Measurements from ENCODE around the gene PCK2.
A peak's percentile ranks its signal among the peaks of the same experiment; 100 is the strongest.
"Not testable (repeated sequence)": the region's sequence is repeated elsewhere in the genome, so short reads cannot be mapped to it uniquely, and the experiment has no call there.

PCK2 gene

DNA sequence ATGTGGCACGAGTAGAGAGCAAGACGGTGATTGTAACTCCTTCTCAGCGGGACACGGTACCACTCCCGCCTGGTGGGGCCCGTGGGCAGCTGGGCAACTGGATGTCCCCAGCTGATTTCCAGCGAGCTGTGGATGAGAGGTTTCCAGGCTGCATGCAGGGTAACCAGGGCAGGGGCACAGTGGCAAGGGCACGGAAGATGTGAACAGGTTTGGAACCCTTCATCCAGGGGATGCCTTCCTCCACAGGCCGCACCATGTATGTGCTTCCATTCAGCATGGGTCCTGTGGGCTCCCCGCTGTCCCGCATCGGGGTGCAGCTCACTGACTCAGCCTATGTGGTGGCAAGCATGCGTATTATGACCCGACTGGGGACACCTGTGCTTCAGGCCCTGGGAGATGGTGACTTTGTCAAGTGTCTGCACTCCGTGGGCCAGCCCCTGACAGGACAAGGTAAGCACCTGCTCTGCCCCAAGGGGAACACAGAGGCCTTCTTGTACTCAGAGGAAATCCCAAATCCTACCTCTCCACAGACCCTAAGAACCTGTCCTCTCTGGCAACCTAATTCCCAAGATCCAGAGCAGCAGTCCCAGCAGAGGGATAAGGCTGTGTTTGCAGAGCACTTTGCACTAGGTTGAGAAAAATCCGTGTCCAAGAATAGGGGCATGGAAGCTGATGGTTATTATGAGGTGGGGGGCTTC is 4.3 kb downstream of the PCK2 start:
- no peak for DNase-seq

DNA sequence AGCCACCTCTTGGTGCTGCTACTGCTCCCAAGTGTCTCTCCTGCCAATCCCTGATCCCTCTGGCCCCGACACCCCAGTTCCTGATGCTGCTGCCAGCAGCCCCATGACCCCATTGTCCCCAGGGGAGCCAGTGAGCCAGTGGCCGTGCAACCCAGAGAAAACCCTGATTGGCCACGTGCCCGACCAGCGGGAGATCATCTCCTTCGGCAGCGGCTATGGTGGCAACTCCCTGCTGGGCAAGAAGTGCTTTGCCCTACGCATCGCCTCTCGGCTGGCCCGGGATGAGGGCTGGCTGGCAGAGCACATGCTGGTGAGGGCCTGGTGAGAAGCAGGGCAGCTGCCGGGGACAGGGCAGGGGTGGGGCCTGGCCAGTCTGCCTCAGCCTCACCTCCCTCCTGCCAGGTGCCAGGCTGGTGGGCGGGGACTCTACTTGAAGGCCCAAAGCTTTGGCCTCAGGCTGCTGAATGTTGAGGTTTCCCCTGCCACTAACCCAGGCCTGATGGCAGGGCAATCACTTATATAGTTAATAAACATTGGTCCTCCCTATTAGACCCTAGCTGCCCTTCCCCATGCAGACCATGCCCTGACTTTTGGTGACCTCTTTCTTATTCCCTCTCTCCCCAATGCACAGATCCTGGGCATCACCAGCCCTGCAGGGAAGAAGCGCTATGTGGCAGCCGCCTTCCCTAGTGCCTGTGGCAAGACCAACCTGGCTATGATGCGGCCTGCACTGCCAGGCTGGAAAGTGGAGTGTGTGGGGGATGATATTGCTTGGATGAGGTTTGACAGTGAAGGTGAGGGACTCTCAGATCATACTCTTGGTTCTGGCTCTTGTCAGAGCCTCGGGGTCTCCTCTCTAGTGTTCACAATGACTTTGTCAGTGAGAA is 5.1 kb downstream of the PCK2 start:
- no peak for DNase-seq

DNA sequence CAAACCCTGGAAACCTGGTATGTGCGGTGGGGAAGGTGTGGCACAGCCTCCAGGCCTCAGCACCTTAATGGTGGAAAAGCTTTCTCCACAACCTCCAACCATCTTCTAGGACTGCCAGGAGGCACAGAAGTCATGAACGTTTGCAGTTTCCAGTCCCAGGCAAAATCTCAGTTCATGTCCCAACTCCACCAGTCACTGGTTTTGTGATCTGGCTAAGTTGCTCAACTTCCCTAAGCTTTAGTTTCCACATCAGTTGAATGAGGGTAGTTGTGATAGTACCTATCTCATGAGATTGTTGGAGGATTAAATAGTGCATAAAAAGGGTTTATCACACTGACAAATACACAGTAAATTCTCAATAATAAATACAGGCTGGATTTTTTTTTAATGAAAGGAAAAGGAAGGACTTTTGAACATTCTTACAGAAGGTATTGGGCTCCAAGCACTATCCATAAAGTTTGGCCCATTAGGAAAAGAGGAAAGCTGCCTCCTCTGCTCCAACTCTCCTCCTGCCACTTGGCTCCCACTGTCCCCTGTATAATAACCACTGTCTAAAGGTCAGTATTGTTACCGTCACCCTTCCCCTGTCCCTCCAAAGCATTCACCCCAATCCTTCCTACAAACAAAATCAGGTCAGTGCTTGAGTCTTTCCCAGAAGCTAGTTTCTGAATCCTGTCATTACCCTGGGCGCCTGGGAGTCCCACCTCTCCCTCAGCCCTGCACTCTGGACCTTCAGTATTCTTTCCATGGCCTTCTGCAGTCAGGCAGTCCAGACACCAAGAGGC is 6.3 kb downstream of the PCK2 start:
- no peak for DNase-seq

DNA sequence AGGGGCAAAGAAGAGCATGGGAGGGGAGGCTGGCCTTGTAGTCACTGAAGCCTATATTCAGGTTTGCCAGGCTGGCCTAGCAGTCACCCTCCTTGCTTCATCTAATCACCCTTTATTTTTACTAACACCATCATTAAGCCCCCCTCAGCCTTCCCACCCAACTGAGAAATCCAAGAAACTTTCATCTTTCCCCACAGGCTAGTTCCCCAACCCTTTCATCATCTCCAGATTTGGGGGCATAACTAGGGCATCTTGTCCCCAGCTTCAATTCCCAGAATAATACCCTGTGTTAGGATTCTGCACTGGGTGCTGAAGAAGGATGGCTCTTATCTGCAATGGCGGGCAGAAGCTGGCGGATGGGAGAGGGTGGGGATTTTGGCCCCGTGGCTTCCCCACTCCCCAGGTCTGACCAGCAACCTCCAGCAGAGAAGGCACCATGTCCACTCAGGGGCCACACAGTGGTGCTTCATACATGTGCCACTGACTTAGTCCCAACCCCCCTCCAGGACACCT is 6.9 kb downstream of the PCK2 start:
- no peak for DNase-seq

DNA sequence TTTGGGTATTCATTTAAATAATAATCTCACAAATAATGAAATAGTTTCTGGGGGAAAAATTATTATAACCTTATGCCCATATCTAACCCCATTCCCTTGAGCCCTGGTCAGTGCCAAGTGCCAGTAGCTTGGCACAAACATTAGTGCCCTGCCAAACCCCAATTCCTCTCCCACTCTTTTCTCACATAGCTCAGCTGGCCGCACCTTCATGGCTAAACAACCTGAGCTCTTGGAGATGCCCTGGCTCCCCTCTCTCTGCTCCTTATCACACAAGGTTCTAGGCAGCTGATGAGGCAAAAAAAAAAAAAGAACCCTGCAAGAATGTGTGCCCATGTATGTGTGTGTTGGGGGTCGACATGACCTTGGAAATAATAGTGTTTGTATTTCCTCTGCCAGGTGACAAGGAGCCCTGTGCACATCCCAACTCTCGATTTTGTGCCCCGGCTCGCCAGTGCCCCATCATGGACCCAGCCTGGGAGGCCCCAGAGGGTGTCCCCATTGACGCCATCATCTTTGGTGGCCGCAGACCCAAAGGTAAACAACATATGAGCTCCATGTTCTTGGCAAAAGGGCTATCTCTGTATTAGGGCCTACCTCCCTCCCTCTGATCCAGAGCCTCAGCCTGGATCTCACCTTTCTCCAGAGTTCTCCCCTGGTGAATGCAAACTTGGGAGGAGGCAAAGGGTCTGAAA is 8.4 kb downstream of the PCK2 start:
- DNase-seq, result no peak

DNA sequence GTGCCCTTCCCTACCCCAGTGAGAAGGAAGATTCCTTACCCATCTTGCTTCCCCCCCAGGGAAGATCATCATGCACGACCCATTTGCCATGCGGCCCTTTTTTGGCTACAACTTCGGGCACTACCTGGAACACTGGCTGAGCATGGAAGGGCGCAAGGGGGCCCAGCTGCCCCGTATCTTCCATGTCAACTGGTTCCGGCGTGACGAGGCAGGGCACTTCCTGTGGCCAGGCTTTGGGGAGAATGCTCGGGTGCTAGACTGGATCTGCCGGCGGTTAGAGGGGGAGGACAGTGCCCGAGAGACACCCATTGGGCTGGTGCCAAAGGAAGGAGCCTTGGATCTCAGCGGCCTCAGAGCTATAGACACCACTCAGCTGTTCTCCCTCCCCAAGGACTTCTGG is 9.3 kb downstream of the PCK2 start:
- DNase-seq, result no peak

DNA sequence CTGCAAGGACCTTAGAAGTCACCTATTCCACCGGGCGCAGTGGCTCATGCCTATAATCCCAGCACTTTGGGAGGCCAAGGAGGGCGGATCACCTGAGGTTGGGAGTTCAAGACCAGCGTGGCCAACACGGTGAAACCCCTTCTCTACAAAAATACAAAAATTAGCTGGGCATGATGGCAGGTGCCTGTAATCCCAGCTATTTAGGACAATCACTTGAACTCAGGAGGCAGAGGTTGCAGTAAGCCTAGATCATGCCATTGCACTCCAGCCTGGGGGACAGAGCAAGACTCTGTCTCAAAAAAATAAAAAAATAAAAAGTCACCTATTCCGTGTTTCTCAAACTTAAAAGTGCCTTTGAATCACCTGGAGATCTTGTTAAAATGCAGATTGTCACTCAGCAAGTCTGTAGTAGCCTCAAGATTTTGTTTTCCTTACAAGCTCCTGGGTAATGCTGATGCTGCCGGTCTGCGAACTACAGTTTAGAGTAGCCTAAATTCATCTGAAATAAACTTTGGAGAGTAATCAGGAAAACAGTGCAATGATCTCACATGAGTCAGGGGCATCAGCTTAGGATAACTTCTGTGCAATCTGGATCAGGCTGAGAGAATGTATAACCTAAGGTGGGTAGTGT is 11.6 kb downstream of the PCK2 start:
- DNase-seq, result not testable (repeated sequence)

DNA sequence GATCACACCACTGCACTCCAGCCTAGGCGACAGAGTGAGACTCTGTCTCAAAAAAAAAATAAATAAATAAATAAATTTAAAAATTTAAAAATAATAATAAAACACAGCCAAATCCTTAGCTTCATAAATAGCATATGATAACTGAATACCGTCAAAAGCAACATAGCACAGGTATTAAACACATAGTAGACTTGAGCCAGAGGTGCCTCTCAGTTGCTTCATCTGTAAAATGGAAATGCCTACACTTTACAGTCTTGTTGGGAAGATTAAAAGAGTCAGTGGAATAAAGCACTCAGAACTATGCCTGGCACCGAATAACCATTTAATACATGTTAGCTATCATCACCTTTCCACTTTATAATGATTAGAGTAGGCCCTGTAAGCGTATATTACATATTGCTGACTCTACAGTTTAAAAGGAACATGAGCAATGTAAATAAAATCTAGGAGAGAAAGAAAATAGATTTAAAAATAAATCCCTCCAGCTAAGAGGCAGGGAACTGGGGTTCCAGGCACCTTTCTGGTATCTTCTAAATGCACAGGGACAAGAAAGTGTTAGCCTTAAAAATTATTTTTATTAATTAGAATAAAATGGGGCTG is 12.7 kb downstream of the PCK2 start:
- no peak for DNase-seq

DNA sequence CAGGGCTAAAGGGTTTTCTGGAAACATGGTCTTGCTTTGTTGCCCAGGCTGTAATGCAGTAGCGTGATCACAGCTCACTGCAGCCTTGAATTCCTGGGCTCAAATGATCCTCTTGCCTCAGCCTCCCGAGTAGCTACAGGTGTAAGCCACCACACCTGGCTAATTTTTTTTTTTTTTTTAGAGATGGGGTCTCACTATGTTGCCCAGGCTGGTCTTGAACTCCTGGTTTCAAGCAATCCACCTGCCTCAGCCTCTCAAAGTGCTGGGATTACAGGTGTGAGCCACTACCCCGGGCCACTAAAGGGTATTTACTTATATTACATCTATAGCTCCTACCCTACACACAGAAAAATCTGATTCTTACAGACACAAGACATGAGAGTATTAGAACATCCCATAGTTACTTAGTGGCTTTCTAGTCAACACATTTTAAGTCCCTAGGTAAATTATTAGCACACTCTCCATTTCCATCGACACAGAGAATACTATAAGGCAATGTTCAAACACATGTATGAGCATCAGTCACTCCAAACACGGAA is 14.3 kb downstream of the PCK2 start:
- no peak for DNase-seq

DNA sequence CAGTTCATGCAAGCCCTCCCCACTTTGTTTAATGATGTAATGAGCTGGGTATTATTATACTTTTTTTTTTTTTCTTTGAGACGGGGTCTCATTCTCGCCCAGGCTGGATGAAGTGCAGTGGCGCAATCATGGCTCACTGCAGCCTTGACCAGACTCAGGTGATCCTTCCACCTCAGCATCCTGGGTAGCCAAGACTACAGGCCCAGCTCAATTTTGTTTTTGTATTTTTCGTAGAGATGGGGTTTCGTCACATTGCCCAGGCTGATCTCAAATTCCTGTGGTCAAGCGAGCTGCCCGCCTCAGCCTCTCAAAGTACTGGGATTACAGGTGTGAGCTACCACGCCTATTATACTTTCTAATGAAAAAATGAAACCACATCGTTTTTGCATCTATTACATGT is 15.9 kb downstream of the PCK2 start:
- no peak for DNase-seq

DNA sequence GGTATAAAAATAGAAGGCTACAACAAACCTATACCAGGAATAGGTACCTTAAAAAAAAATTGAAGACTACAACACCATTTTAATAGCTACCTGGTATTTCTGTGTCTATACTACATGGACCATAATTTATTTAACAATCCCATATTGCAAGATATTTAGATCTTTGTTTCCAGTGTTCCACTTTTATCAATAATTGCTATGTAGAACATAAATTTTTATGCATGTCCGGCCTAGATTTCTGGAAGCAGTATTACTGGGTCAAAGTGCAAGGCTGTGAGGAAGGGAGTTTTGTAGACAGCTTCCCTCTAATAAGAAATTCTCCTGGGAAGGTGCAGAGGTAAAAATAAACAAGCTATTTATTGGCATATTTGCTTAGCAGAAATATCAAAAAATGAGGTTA is 16.4 kb downstream of the PCK2 start:
- DNase-seq, result no peak

DNA sequence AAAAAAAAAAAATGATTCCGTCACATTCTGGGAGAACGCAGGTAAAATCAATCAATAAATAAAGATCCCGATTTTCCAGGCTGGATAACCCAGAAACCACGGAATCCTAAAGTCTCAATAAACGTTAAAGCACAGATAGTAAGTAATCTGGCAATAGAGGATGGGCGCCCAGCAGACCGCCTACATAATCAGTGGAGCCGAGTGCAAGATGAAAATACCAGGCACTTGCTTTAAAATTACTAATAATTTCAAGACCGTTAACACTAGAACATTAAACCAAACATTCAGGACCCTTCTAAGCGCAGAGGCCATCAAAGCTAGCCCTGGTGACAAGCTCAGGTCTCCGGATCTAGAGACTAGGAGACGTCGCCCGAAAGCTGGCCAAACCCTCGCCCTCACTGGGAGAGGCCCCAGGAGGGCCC is 19.3 kb downstream of the PCK2 start:
- no peak for DNase-seq

DNA sequence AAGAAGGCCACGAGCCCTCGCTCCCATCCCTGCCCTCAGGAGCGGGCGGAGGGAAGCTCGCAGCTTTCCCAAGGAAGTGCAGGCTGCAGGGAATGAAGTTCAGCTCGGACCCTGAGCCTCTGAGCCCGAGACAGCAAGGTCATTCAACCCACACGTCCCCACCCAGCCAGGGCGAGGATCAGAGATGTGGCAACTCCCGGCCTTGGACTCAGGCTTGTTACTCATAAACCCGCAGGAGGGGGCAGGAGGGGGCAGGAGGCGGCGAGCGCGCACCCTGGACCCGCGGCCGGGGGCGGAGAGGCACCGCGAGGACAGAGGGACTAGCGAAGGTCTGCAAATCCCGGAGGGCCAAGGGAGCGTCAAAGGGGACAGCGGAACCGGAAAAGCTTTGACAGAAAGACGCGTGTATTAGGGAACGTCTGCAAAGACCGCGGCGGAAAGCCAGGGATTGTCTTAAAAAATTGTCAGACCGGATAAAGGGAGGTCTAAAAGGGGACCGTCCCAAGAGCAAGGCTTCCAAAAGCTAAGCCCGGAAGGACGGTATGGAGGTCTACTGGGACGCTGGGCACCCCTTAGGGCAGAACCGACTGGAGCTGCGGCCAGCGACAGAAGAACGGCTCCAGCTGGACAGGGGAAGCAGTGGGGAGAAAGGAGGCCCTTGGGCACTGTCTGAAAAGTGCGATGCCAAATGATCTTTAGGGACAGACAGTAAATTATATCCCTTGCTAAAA is 19.9 kb downstream of the PCK2 start:
- DNase-seq, result peak; percentile 45

DNA sequence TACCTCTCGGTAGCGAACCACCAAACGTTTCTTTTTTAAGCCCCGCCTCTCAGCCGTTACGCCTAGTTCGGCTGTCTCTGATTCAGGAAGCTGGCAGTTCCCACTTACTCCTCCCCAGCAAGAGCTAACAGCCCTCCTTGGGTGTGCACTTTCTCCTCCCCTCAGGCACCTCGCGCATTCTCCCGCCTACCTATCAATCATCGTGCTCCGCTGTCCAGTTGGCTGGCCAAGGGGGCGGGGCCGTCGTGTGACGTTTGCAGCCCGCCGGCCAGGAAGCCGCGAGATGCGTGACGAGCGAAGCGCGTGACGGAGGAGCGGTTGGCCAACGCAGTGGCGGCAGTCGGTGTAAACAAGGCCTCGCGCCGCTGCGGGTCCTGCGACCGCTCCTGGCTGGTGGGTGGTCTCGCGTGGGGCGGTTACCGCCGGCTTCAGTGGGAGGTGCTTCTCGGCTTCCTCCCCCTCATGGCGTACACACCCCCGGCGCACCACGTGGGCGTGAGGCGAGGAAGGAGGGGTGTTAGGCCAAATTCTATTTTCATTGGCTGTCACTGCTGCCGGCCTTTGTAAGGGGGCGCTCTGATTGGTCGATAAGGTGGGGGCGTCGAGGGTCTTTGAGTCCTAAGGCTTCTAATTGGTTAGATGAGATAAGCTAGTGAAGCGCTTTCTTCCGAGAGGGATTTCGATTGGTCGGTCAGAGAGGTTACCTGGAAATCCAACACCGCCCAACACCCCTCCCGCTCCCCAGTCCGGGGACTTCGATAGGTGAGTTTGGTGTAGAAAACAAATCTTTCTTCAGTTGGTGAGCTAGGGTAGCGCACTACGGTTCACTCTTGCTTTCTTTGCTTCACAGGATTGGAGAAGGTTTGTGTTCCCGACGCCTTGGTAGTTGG is 20.7 kb downstream of the PCK2 start, which contains the start of the genes DCAF11 and NRL:
Gene DCAF11, plus strand, starts transcription at position 246 of the 890 bp plus-strand sequence. CDS start 818 bp downstream, outside the sequence.
Gene NRL, minus strand, starts transcription at position 418 of the 890 bp plus-strand sequence. CDS start 32,101 bp downstream, outside the sequence.
- DNase-seq, result peak; percentile 99

DNA sequence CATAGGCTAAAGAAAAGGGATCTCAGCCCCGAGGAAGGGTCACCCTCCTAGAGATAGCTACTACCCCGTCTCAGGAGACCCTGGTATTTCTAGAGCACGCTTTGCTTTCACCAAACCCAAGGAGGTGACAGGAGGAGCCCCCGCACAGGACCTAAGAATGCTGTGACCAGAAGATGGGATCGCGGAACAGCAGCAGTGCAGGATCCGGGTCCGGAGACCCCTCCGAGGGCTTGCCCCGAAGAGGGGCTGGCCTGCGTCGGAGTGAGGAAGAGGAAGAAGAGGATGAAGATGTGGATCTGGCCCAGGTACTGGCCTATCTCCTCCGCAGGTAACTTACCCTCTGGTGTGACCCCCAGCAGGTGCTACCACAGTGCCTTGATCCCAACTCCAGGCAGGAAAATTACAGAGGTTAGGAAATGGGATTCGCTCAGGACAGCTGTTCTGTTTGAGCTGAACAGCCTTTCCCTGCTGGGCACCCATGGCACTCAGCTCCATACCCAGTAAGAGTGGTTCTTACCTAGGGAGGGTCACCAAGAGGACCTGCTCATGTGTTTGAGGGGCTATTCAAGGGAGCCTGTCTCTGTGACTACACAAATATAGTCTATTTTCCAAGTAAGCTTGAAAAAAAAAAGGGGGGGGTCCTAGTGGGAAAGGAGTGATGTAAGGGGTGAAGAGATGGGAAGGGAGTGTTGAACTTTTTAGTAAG is 21.5 kb downstream of the PCK2 start:
- DNase-seq, result no peak

DNA sequence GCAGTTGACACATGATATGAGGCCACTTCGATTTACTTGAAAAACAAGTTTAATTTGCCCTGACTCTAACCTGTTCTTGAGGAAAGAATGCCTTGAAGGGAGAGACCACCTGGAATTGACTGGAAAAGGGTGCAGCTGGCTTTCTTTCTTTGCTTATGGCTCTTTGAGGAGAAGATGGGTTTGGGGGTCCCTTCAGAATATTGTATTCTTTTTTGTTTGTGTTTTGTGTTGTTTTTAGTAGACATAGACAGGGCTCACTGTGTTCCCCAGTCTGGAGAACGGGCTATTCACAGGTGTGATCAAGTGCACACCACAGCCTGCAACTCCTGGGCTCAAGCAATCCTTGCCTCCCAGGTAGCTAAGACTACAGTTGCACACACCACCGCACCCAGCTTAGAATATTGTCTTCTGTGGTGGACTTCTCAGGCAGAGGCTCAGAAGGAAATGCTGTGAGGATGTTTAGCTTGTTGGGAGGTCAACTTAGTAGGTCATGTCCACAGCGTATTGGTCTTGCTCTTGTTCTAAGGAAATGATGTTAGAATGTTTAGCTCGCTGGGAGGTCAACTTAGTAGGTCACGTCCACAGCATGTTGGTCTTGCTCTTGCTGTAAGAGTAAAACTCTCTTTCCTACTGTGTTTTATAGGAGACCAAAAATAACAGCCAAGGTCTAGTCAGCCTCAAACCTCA is 22.2 kb downstream of the PCK2 start:
- no peak for DNase-seq

DNA sequence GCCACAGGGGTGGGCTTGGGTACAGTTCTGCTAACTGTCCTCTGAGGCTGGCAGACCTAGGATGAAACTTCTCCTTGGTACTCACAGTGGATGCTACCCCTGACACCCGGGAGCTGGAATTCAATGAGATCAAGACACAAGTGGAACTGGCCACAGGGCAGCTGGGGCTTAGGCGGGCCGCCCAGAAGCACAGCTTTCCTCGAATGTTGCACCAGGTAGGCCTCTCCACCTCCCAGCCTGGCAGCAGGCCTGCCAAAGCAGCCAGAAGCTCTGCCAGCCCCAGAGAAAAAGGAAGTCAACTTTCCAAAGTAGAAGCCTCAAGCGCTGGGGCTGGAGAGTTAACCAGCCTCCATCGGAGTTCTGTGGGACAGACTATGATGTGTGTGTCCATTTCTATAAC is 23.1 kb downstream of the PCK2 start:
- no peak for DNase-seq

DNA sequence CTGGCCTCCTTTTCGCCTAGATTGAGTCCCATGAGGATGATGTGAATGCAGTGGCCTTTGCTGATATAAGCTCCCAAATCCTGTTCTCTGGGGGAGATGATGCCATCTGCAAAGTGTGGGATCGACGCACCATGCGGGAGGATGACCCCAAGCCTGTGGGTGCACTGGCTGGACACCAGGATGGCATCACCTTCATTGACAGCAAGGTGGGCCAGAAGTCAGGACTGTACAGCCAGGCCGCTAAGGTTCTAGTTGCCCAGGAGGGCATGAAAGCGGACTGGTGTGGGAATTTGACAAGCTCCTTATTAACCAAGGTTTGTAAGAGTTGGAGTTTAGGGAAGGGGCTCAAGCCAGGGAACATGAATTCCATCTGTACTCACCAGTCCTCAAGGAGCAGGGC is 25.6 kb downstream of the PCK2 start:
- no peak for DNase-seq
